Measurements from ENCODE around the gene DPP8. TPM values are rescaled to one million over a fixed set of nuclear protein-coding genes. Genes with fewer than 3 reads are reported as not detected.

Gene DPP8
- total RNA-seq, 1 experiment from 2014 or later = 25.1 TPM

- Histone ChIP-seq H3K36me3 (ENCODE audit: low read depth) (no peaks in the 10 kb centered on the region; the same call in 1 of the 2 replicates), H3K27ac (no peak overlapping the region), H3K4me2 (no peak overlapping the region), H3K4me1 (replicated peaks; ENCODE audit: insufficient read depth) (no peaks in the 10 kb centered on the region), H4K20me1 (ENCODE audit: insufficient read depth) (no peaks in the 10 kb centered on the region), H3K4me3 (no peak overlapping the region), H3K9me3 (ENCODE audit: insufficient read depth, low read depth) (no peaks in the 10 kb centered on the region), H3K9me2 (ENCODE audit: insufficient read depth) (no peaks in the 10 kb centered on the region), H3K27me3 (ENCODE audit: insufficient read depth, low read depth) (no peaks in the 10 kb centered on the region), H3K79me2 (ENCODE audit: low read depth) (no peaks in the 10 kb centered on the region), H3F3A (ENCODE audit: insufficient read depth, low read depth) (no peaks in the 10 kb centered on the region), H2AFZ (no peak overlapping the region)
- CTCF ChIA-PET = no interaction called here
- no peak for TF ChIP-seq EZH2 (IDR thresholded peaks at IDR 0.05; ENCODE audit: low read depth)
- no peak for TF ChIP-seq CTCF (conservative IDR thresholded peaks at IDR 0.05)
- DNase-seq = no peak
- BruUV-seq (replicated peaks) = no TSS peak
- POLR2A ChIA-PET (ENCODE audit: unreplicated experiment) = interaction anchor here (0.6 kb wide), 1 partner anchor 823 kb away, joined by 11 read pairs; no protein-coding TSS in a partner anchor
- intact Hi-C loops (cut with micrococcal nuclease; ENCODE audit: unreplicated experiment) = no loop called here
Observed at GRCh38 chr15:65558997-65559760, 41.7 kb upstream of the DPP8 start.

GRCh38 chr15:65558336-65558735 lies 40.8 kb upstream of the DPP8 start:
- no peaks in the 10 kb centered on the region; the same call in 1 of the 2 replicates for H3K36me3 ChIP-seq (ENCODE audit: low read depth)
- ChIA-PET CTCF (no interaction called here), POLR2A (ENCODE audit: unreplicated experiment) (no interaction called here)
- no peaks in the 10 kb centered on the region for H4K20me1 ChIP-seq (ENCODE audit: insufficient read depth)
- no peaks in the 10 kb centered on the region for H3F3A ChIP-seq (ENCODE audit: insufficient read depth, low read depth)
- no peaks in the 10 kb centered on the region for H3K4me1 ChIP-seq (replicated peaks; ENCODE audit: insufficient read depth)
- no peaks in the 10 kb centered on the region for H3K27me3 ChIP-seq (ENCODE audit: insufficient read depth, low read depth)
- H3K4me2 ChIP-seq = no peak overlapping the region
- intact Hi-C loops (cut with micrococcal nuclease; ENCODE audit: unreplicated experiment) = no loop called here
- no peak for DNase-seq
- no TSS peak for BruUV-seq (replicated peaks)
- no peak overlapping the region for H3K4me3 ChIP-seq
- H3K9me2 ChIP-seq (ENCODE audit: insufficient read depth) = no peaks in the 10 kb centered on the region
- TF ChIP-seq CTCF (conservative IDR thresholded peaks at IDR 0.05) (no peak), EZH2 (IDR thresholded peaks at IDR 0.05; ENCODE audit: low read depth) (no peak)
- H2AFZ ChIP-seq = no peak overlapping the region
- no peaks in the 10 kb centered on the region for H3K9me3 ChIP-seq (ENCODE audit: insufficient read depth, low read depth)
- no peak overlapping the region for H3K27ac ChIP-seq
- H3K79me2 ChIP-seq (ENCODE audit: low read depth) = no peaks in the 10 kb centered on the region

GRCh38 chr15:65556622-65557021 lies 39.1 kb upstream of the DPP8 start:
- Histone ChIP-seq H3K4me1 (replicated peaks; ENCODE audit: insufficient read depth) (no peaks in the 10 kb centered on the region), H3K36me3 (ENCODE audit: low read depth) (no peaks in the 10 kb centered on the region), H2AFZ (no peak overlapping the region), H4K20me1 (ENCODE audit: insufficient read depth) (no peaks in the 10 kb centered on the region), H3K27ac (no peak overlapping the region), H3K9me2 (ENCODE audit: insufficient read depth) (no peaks in the 10 kb centered on the region), H3K27me3 (ENCODE audit: insufficient read depth, low read depth) (no peaks in the 10 kb centered on the region), H3K4me2 (no peak overlapping the region), H3F3A (ENCODE audit: insufficient read depth, low read depth) (no peaks in the 10 kb centered on the region), H3K9me3 (ENCODE audit: insufficient read depth, low read depth) (no peaks in the 10 kb centered on the region), H3K79me2 (ENCODE audit: low read depth) (no peaks in the 10 kb centered on the region), H3K4me3 (no peak overlapping the region)
- BruUV-seq (replicated peaks) = no TSS peak
- POLR2A ChIA-PET (ENCODE audit: unreplicated experiment) = no interaction called here
- DNase-seq = no peak
- TF ChIP-seq EZH2 (IDR thresholded peaks at IDR 0.05; ENCODE audit: low read depth) = no peak
- no peak for TF ChIP-seq CTCF (conservative IDR thresholded peaks at IDR 0.05)
- CTCF ChIA-PET = no interaction called here
- intact Hi-C loops (cut with micrococcal nuclease; ENCODE audit: unreplicated experiment) = no loop called here

Measured in PC-9 (cell line).